SH-SY5Y (cell line): ENCODE measurements around the gene ARF4.

Experiments used
- GATA2 ChIP-seq: IDR thresholded peaks from 2 replicates; pipeline ENCODE4 v1.6.1; 2011; ENCODE audit warnings: mild to moderate bottlenecking, low read depth, low read length
- GATA3 ChIP-seq: IDR thresholded peaks from 2 replicates; pipeline ENCODE4 v1.6.1; 2011; ENCODE audit warnings: low read depth, mild to moderate bottlenecking, low read length, moderate library complexity

ARF4 gene

GRCh38 chr3:57597127-57597923 lies at the start of gene ARF4:
Gene ARF4, minus strand, starts transcription at chr3:57597344. Its CDS starts 204 bp downstream, at chr3:57597140.
- TF ChIP-seq GATA2 (no peak), GATA3 (no peak)

- TF ChIP-seq GATA3 = no peak
- TF ChIP-seq GATA2 = no peak
Observed at GRCh38 chr3:57646723-57647122, 49.6 kb upstream of the ARF4 start.

- TF ChIP-seq GATA2 (no peak), GATA3 (no peak)
Observed at GRCh38 chr3:57644740-57645139, 47.6 kb upstream of the ARF4 start.

- no peak for TF ChIP-seq GATA2
- no peak for TF ChIP-seq GATA3
Observed at GRCh38 chr3:57637391-57637790, 40.2 kb upstream of the ARF4 start.

- no peak for TF ChIP-seq GATA3
- TF ChIP-seq GATA2 = no peak
Observed at GRCh38 chr3:57627976-57628375, 30.8 kb upstream of the ARF4 start.

GRCh38 chr3:57624801-57625200 lies 27.7 kb upstream of the ARF4 start:
- TF ChIP-seq GATA2 = no peak
- TF ChIP-seq GATA3 = no peak

- TF ChIP-seq GATA3 = no peak
- TF ChIP-seq GATA2 = no peak
Observed at GRCh38 chr3:57622362-57622761, 25.2 kb upstream of the ARF4 start.

GRCh38 chr3:57617739-57618138 lies 20.6 kb upstream of the ARF4 start:
- TF ChIP-seq GATA2 (no peak), GATA3 (no peak)

GRCh38 chr3:57616233-57616632 lies 19.1 kb upstream of the ARF4 start:
- no peak for TF ChIP-seq GATA2
- no peak for TF ChIP-seq GATA3

GRCh38 chr3:57605683-57606082 lies 8.5 kb upstream of the ARF4 start:
- no peak for TF ChIP-seq GATA3
- no peak for TF ChIP-seq GATA2

- TF ChIP-seq GATA3 = no peak
- TF ChIP-seq GATA2 = no peak
Observed at GRCh38 chr3:57604971-57605370, 7.8 kb upstream of the ARF4 start.

- no peak for TF ChIP-seq GATA3
- no peak for TF ChIP-seq GATA2
Observed at GRCh38 chr3:57600195-57600594, 3.1 kb upstream of the ARF4 start.

- TF ChIP-seq GATA3 (no peak), GATA2 (no peak)
Observed at GRCh38 chr3:57598765-57599360, 1.7 kb upstream of the ARF4 start.

- no peak for TF ChIP-seq GATA2
- TF ChIP-seq GATA3 = no peak
Observed at GRCh38 chr3:57596495-57597126, 533 bp downstream of the ARF4 start.

- no peak for TF ChIP-seq GATA2
- no peak for TF ChIP-seq GATA3
Observed at GRCh38 chr3:57594576-57594975, 2.6 kb downstream of the ARF4 start.
